ENCODE data around the gene ILDR2.

- TF ChIP-seq CTCF (IDR thresholded peaks at IDR 0.05) (no peak), POLR2A (IDR thresholded peaks at IDR 0.05) (no peak)
Observed at GRCh38 chr1:166980818-166981217, 5.5 kb upstream of the ILDR2 start.

All from esophagus squamous epithelium (tissue), 4 donors.